ENCODE results near the gene CLIC1.
A peak's percentile ranks its signal among the peaks of the same experiment; 100 is the strongest.

The CLIC1 gene

DNA sequence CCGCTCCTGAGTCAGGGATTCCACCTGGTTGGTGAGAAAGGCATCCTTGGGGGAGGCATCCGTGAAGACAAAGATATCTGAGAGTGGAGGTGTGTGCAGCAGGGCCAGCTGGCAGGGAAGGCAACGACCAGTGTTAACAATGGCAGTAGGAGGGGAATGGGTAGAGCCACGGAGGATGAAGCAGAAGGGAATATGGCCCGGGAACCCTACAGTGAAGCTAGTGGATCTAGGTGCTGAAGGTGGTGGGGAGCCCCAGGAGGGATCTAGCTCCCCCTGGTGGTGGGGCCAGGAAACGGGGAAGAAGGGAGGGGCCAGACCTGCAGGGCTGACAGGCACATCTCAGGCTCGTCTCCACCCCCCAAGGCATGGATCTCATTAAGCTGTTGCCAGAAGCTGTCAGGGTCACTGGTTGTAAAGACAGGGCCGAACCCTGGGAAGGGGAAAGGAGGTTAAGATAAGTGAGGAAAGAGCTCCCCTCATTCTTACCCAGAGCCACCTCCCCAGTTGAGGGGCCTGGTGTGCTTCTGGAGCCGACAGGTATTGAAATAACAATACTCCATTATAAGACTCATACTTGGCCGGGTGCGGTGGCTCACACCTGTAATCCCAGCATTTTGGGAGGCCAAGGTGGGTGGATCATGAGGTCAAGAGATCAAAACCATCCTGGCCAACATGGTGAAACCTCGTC is 33.5 kb upstream of the CLIC1 start:
- no peak for DNase-seq (ENCODE audit: low read depth)
- H3K4me3 ChIP-seq (ENCODE audit: low read depth, low read length), result no peak overlapping the region

DNA sequence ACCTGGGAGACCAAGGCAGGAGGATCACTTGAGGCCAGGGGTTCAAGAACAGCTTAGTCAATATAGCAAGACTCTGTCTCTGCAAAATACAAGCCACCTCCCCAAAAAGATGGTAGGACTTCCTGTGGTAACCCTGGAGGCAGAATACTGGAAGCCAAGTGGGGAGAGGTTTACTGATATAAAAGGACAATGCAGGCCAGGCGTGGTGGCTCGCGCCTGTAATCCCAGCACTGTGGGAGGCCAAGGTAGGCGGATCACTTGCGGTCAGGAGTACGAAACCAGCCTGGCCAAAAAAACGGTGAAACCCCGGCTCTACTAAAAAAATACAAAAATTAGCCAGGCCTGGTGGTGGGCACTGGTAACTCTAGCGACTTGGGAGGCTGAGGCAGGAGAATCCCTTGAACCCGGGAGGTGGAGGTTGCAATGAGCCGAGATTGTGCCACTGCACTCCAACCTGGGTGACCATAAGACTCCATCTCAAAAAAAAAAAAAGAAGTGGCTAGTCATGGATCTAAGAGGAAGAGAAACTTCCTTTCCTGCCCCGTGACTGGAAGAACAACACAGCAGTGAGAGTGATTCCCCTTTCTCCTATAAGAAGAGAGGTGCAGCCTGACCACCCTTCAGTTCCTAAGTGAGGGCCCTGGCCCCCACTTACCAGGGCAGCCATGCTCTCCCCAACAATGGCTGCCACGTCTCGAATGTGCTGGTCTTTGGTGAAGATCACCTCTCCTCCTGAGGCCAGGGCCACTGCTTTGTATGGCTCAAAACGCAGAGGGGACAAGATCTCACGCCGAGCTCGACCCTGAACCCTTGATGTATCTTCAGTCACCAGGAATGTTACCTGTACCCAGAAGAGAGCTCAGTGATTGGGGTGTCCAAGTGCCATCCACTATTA is 32.3 kb upstream of the CLIC1 start:
- no peak overlapping the region for H3K4me3 ChIP-seq (ENCODE audit: low read depth, low read length)
- no peak for DNase-seq (ENCODE audit: low read depth)

DNA sequence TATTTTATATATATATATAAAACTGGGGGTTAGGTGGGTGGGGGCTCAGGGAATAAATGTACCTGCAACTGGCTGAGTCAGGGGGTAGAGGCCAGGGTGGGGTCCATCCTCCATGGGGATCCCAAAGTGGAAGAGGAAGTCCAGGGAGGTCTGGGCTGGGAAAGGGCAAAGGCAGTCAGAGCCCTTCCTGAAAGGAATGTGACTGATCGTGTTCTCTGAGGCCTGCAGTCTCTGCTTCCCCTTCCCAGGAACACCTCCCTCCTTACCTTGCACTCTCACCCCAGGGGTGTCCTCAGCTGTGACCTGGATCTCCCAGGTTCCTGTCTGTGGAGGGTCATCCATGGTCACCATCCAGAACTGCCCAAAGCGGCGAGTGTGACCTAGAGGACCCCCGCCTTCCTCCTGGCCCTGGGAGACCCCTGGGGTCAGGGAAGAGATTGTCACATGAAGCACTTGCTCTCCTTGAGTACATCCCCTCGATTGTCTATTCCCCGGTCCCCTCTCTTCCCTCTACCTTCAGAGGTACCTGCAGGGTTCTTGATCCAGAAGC is 30.8 kb upstream of the CLIC1 start:
- H3K4me3 ChIP-seq (ENCODE audit: low read depth, low read length), result no peak overlapping the region
- no peak for DNase-seq (ENCODE audit: low read depth)

DNA sequence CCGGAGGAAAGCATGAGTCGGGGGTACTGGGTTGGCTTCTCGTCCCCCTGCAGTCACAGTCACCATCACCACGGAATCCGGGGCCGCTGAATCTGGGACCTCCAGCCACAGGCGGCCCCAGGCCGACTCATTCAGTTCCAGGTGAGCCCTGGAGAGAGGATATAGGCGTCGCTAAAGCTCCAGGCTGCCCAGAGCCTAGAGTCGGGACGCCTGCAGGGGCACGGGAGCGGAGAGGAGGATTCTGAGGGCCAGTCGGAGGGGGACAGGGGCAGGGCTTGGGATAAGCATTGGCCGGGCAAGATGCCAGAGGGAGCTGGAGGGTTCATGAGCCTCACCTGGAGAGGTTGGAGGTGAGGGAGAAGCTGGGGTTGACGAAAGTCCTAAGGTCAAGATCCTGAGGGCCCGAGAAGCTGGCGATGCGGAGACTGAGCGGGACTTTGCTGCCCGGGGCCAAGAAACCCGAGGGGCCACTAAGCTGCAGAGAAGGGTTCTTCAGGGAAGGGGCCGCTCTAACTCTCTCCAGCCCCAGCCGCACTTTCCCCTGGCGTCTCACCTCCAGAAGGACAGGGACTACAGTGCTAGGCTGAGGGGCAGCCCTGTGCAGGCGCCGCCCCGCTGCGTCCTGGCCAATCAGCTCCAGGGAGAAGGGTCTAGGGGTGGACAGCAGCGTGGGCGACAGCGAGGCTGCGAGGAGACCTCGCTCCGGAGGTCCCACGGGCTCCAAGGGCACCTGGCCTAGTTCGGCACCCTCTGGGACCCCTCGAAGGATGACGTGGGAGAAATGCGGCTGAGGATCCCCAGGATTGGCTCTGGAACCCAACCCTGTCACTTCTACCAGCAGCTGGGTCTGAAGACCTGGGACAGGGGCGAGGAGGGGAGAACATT is 29.8 kb upstream of the CLIC1 start:
- no peak for DNase-seq (ENCODE audit: low read depth)
- peak overlapping the region; percentile 38 for H3K4me3 ChIP-seq (ENCODE audit: low read depth, low read length)

DNA sequence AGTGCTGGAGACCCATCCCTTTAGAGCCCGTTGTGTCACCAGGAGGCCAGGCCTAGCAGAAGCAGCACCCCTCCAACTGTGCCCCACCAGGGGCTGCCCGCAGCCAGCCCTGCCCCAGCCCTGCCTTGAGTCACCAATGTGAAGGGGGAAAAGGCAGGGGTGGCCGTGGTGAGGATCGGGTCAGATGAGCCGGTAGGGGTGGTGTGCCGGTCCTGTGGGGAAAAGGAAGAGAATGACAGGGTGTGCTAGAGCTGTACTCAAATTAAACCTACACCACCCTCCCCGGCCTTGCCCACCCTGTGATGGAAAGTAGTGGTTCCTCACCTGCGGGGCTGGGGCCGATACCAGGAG is 29.2 kb upstream of the CLIC1 start:
- no peak overlapping the region for H3K4me3 ChIP-seq (ENCODE audit: low read depth, low read length)
- DNase-seq (ENCODE audit: low read depth), result no peak

DNA sequence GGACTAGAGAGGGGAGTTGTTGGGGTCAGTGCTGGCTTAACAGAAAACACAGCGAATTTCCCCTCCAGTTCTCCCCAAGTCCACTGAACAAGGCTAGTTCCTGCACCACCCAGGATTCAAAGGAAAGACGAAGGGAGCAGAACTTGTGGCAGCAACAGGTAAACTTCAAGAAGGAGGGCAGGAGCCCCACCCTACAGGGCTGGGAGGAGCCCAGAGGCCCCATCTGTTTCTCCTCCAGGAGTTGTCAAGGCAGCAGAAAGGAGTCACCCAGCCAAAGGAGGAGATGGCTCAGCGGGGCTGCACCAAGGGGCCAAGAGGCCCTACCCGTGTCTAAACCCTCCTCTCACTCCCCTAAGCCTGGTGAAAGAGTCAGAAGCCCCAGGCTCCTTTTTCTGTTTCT is 27.9 kb upstream of the CLIC1 start:
- no peak for DNase-seq (ENCODE audit: low read depth)
- H3K4me3 ChIP-seq (ENCODE audit: low read depth, low read length), result no peak overlapping the region

DNA sequence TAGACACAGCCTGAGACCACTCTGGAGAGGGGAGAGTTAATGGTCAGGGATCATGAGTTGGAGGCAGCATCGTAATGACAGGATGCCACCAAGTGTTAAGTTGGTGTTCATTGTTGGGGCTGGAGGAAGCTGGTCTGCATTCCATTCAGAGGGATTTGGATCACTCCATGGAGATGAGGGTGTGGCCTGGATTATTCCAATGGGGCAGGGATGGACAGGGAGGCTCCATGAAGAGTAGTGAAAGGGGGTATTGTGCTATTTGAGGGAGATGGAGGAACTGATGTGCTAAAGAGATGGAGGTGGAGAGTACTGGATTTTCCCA is 27.2 kb upstream of the CLIC1 start:
- H3K4me3 ChIP-seq (ENCODE audit: low read depth, low read length), result no peak overlapping the region
- DNase-seq (ENCODE audit: low read depth), result no peak

DNA sequence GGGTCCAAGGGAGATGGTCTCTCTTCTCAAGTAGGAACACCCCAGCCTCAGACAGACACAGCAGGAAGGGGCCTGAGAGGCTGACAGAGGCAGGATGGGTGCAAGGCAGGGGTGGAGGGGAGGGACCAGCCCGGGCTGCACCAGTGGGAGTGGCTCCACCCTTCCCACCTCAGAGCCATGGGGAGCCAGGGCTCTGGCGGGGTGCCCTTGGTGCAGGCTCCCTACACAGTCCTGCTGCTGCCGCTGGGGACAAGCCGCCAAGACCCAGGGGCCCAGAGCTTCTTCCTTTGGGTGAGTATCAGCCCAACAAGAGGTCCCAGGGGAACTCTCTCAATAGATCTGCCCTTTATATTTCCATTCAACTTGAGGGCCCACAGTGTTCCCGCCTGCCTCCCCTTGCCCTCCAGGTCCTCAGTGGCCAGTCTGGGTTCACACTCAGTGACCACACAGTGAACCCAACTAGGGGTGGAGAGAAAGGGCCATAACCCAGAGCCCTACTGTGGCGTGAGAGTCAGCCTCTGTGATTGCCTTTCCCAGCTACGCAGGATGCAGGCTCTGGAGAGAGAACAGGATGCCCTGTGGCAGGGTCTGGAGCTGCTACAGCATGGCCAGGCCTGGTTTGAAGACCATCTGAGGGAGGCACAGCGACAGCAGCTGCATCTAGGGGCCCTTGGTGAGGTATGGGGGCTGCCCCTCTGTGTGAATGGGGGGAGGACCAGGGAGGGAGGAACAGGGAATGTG is 26.7 kb upstream of the CLIC1 start:
- no peak overlapping the region for H3K4me3 ChIP-seq (ENCODE audit: low read depth, low read length)
- no peak for DNase-seq (ENCODE audit: low read depth)

DNA sequence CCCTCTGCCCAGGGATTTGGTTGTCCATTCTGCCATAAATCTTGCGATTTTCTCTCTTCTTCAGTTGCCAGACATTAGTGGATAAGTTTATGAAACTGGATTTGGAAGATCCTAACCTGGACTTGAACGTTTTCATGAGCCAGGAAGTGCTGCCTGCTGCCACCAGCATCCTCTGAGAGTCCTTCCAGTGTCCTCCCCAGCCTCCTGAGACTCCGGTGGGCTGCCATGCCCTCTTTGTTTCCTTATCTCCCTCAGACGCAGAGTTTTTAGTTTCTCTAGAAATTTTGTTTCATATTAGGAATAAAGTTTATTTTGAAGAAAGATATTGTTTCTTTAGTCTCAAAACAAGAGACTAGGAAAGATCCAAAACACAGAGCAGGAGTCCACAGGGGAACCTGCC is 26.0 kb upstream of the CLIC1 start, which contains the start of gene SAPCD1:
Gene SAPCD1, plus strand, starts transcription at position 301 of the 400 bp plus-strand sequence. CDS start 399 bp downstream, outside the sequence.
- no peak within 1 kb of the TSS for H3K4me3 ChIP-seq (ENCODE audit: low read depth, low read length)
- no peak for DNase-seq (ENCODE audit: low read depth)

DNA sequence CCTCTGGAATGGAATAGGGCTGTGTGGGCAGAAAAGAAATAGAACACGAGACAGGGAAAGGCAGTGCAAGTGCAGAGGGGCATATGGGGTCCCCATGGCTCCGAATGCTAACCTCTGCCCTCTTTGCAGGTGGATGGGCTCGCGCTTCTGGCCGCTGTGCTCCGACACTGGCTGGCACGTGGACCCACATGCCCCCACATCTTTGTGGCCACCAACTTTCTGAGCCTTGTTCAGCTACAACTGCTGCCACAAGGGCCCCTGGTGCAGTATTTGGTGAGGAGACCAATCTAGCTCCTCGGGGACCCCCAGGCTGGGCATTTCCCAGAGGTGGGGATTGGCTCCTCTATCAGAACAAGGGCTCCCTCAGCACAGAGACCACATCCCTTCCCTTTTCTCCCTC is 25.0 kb upstream of the CLIC1 start:
- H3K4me3 ChIP-seq (ENCODE audit: low read depth, low read length), result no peak overlapping the region
- DNase-seq (ENCODE audit: low read depth), result no peak

DNA sequence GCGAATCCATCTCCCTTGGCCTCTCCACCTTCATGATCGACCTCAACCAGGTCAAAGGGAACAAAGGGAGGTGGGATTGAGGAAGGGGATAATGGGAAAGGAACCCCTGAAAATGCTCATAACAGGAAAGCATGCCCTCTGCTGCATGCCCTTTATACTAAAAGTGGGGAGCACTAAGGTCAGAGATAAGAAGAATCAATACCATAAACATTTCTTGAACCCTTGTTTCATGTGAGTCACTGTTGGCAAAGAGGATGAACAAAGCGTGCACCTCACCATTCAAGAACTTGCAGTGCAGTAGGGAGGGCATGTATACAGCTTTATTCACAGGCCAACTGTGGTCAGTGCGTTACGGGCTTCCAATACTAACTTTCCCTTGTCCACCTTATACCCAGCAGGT is 24.5 kb upstream of the CLIC1 start:
- no peak for DNase-seq (ENCODE audit: low read depth)
- no peak overlapping the region for H3K4me3 ChIP-seq (ENCODE audit: low read depth, low read length)

DNA sequence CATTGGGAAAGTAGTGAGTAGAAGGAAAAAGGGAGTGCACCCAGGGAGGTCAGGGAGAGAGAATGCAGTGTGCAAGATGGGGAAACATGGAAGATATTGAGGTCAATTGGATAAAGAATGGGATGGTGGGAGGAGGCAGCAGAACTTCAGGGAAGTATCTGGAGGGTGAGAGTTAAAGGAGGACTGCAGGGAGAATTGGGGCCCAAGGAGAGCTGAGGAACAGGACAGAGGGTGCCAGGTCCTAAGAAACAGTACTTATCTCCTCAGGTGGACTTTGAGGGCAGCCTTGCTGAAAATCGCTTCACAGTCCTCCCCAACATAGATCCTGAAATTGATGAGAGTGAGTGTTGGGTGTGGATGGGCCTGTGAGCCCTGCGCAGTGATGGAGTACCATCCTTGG is 22.0 kb upstream of the CLIC1 start:
- no peak overlapping the region for H3K4me3 ChIP-seq (ENCODE audit: low read depth, low read length)
- DNase-seq (ENCODE audit: low read depth), result no peak

DNA sequence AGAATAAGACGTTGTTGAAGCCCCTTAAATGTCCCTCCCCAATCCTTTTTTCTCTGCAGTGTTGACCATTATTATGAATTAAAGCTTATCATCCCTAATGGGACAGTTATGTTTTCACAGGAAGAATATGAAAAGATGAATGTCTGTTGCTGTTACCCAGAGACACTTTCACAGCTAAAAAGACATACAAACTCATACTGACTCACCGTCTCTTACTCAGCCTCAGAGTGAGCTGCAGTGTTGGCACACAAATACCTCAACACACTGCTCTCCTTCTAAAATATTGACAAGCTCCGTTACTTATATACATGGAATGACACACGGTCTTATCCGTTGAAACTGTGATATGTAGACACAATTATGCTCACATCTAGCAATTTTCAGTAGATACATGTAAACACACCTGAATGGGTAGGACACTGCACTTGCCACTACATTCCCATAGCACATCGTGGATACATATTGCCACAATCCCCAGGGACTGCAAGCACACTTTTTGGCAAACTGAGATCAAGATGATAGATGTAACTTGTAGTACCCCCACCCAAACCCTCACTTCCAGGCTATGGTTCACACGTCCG is 16.5 kb upstream of the CLIC1 start:
- DNase-seq (ENCODE audit: low read depth), result peak; percentile 52
- H3K4me3 ChIP-seq (ENCODE audit: low read depth, low read length), result no peak overlapping the region

DNA sequence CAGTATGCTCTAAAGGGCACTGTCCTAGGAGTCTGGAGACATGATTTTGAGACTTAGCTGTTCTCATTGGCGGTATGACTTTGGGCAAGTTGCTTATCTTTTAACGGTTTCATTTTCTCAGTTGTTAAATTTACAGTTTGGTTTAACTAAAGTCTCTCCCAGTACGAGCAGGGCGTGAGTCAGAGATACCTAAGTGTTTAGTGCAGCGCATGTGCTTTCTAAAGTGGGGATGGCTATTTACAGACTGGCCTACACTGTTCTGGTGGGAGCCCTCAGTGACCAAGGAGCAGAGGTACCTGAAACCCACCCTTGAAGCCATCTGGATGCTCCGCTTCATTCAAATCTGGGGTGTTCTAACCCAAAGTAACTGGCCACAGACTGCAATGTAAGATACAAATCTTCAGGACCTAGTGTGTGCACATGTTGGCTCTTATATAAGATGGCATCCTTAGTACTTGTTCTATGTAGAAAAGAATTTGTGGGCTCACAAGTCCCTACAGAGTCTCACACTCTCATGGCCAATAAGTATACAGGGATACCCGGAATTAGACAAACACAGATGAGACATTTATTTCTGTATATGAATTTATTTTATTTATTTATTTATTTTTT is 14.2 kb upstream of the CLIC1 start:
- H3K4me3 ChIP-seq (ENCODE audit: low read depth, low read length), result no peak overlapping the region
- DNase-seq (ENCODE audit: low read depth), result no peak

DNA sequence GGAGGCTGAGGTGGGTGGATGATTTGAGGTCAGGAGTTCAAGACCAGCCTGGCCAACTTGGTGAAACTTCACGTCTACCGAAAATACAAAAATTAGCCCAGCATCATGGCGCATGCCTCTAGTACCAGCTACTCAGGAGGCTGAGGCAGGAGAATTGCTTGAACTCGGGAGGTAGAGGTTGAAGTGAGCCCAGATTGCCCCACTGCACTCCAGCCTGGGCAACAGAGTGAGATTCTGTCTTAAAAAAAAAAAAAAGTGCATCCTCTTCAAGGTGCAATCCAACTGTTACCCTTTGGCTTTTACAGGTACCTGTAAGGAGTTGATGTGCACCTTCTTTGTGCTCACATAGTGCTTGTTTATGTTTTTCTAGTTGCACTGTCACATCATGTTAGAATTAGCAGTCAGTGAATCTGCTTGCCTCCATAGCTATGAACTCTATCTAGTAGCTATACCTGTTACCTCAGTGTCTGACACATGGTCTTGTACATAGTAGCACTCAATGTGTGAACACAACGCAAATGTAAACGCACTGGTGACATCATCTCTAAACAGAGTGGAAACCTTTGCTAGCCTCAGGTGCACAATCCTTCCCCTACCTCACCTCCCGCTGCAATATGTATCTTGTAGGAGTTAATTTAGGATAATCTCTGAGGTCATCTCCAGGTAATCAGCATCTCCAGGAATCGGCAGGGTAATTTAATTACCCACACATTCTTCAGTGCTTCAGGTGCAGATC is 13.1 kb upstream of the CLIC1 start:
- DNase-seq (ENCODE audit: low read depth), result no peak
- H3K4me3 ChIP-seq (ENCODE audit: low read depth, low read length), result no peak overlapping the region

DNA sequence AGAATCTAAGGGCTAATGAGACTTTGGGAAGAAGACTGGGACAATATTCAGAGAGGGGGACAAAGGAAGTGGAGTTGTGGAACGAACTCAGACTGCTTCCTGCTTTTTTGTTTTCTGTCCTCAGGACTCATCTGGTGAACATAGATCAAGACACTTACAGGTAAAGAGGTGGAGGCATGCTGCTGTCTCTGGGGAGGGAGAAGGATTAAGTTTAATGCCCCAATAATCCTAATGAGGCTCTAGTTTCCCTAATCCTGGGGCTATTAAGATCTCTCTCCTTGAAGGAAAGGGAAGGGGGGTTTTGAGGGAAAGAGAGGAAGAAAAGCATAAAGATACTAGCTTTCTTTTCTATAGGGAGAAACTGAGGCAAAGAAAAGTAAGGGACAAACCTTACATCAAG is 8.1 kb upstream of the CLIC1 start:
- no peak overlapping the region for H3K4me3 ChIP-seq (ENCODE audit: low read depth, low read length)

DNA sequence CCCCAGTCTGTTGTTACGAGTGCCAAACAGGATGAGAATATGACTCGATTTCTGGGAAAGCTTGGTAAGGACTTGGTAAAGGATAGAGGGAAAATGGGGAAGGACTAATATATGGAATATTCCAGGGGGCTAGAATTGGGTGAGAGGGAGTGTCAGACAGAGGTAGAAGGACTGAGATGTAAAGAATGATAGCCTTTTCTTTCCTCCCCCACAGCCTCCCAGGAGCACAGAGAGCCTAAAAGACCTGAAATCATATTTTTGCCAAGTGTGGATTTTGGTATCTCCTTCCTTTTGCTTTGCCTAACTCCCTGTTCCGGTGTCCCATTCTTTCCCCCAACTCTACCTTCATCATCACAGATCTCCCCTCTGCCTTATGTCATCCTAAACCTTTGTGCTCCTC is 6.6 kb upstream of the CLIC1 start:
- no peak overlapping the region for H3K4me3 ChIP-seq (ENCODE audit: low read depth, low read length)
- no peak for DNase-seq (ENCODE audit: low read depth)

More for the DNA sequence above, 8.1 kb upstream of the CLIC1 start:
- DNase-seq (ENCODE audit: low read depth), result no peak

DNA sequence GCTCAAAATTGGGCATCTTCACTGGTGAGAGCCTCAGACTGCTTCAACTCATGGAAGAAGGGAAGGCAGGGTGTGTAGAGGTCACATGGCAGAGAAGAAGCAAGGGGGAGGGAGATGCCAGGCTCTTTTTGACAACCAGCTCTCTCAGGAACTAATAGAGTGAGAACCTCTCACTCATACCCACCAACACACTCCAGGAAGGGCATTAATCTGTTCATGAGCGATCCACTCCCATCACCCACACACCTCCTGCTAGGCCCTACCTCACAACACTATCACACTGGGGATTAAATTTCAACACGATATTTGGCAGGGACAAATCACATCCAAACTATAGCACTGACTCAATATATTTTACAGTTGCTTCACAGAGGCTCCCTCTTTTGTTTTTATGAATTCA is 5.5 kb upstream of the CLIC1 start:
- DNase-seq (ENCODE audit: low read depth), result no peak
- H3K4me3 ChIP-seq (ENCODE audit: low read depth, low read length), result no peak overlapping the region

All from skeletal muscle cell (primary cell).